ENCODE results near the gene SPATA31D1. TPM values are rescaled to one million over a fixed set of nuclear protein-coding genes. Genes with fewer than 3 reads are reported as not detected.

The SPATA31D1 gene
- total RNA-seq, 1 donor from 2014 or later = not detected

DNA sequence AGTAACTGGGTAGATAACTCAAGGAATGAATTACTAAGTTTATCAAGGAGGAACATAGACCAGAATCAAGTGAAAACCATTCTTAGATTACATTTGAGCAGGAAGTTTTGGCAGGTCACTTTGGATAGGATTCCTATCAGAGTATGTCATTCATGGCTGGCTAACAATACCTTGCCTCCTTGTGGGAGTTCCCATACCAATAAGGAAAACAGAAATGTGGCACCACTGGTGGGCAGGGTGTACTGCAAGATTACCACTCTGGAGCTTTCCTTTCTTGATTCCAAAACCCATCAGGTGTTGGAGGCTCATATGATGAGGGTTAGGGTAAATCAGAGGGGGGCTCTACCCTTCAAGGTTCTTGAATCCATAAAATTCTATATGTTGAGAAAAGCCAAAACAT, 18.6 kb upstream of the SPATA31D1 start:
- no peaks in the 10 kb centered on the region for H3K27me3 Mint-ChIP-seq (ENCODE audit: low read depth)
- no peak for DNase-seq (ENCODE audit: low spot score in 2 of 2, unreplicated experiment in 2 of 2)
- no peaks in the 10 kb centered on the region for H3K36me3 Mint-ChIP-seq
- H3K9me3 Mint-ChIP-seq = peaks cover 45% of the 10 kb centered on the region
- TF ChIP-seq, protein P1, sequence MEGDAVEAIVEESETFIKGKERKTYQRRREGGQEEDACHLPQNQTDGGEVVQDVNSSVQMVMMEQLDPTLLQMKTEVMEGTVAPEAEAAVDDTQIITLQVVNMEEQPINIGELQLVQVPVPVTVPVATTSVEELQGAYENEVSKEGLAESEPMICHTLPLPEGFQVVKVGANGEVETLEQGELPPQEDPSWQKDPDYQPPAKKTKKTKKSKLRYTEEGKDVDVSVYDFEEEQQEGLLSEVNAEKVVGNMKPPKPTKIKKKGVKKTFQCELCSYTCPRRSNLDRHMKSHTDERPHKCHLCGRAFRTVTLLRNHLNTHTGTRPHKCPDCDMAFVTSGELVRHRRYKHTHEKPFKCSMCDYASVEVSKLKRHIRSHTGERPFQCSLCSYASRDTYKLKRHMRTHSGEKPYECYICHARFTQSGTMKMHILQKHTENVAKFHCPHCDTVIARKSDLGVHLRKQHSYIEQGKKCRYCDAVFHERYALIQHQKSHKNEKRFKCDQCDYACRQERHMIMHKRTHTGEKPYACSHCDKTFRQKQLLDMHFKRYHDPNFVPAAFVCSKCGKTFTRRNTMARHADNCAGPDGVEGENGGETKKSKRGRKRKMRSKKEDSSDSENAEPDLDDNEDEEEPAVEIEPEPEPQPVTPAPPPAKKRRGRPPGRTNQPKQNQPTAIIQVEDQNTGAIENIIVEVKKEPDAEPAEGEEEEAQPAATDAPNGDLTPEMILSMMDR (IDR thresholded peaks at IDR 0.05; ENCODE audit: unreplicated experiment) = no peak
- H3K27ac Mint-ChIP-seq = no peak overlapping the region
- H3K4me1 Mint-ChIP-seq = no peaks in the 10 kb centered on the region
- no peak overlapping the region for H3K4me3 Mint-ChIP-seq

DNA sequence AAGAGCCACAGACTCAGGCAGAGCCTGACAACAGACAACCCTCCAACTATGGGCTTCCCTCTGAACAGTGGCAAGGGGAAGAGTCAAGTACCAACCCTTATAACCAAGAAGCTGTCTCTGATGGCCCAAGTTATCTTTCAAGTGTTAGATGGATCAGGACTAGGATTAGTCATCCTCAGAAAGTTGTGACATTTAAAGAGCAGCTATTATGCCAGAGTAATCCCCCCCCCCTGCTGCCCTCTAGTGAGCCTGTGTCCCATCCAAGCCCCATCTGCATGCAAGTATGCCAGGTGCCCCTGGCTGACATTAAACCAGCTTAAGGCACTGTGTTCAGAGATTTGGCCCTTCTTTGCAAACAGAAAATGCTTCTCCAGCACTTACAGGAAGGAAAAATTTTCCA, 16.8 kb upstream of the SPATA31D1 start:
- Mint-ChIP-seq H3K9me3 (peaks cover 40% of the 10 kb centered on the region), H3K27me3 (ENCODE audit: low read depth) (no peaks in the 10 kb centered on the region), H3K36me3 (no peaks in the 10 kb centered on the region), H3K4me3 (no peak overlapping the region), H3K27ac (no peak overlapping the region), H3K4me1 (no peaks in the 10 kb centered on the region)
- TF ChIP-seq, protein P1 (IDR thresholded peaks at IDR 0.05; ENCODE audit: unreplicated experiment) = no peak
- no peak for DNase-seq (ENCODE audit: low spot score in 2 of 2, unreplicated experiment in 2 of 2)

DNA sequence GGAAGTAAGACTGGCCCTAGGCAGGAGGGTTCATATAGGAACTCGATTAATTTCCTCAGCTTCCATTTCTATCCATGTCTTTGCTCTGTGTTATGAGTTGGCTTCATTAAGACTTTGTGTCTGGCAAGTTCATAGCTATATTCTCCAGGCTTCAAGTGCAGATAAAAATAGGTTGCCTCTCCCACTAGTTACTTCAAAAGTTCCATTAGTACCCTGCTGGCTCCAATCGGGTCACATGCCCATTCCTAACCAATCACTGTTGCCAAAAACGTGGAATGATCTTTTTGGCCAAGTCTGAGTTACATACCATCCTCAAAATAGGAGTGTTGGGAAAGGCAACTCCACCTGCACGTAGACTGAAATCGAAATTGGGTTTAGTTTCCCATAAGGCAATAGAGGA, 13.8 kb upstream of the SPATA31D1 start:
- Mint-ChIP-seq H3K27ac (no peak overlapping the region), H3K9me3 (peaks cover 30% of the 10 kb centered on the region), H3K27me3 (ENCODE audit: low read depth) (no peaks in the 10 kb centered on the region), H3K4me1 (no peaks in the 10 kb centered on the region), H3K36me3 (peaks cover 3% of the 10 kb centered on the region), H3K4me3 (no peak overlapping the region)
- DNase-seq (ENCODE audit: low spot score in 2 of 2, unreplicated experiment in 2 of 2) = no peak
- TF ChIP-seq, protein P1 (IDR thresholded peaks at IDR 0.05; ENCODE audit: unreplicated experiment) = no peak

DNA sequence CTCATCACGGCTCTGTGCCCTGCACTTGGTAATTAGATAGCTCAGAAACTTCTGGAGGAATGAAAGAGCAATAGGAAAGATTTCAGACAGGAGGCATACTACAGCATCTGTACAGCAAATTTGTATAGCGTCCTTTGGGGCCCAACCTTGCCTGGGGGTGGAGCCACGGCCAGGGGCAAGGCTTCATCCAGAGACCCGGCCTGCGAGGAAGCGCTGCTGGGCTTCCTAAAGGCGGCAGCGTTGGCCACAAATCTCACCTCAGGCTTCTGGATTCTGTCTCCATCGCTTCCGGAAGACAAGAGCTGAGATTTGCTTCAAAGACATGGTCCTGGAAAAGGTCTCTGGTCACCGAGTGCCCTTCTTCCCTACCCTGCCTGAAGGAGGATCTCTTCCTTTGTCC, 12.2 kb upstream of the SPATA31D1 start:
- Mint-ChIP-seq H3K4me1 (no peaks in the 10 kb centered on the region), H3K27ac (no peak overlapping the region), H3K4me3 (no peak overlapping the region), H3K9me3 (peaks cover 26% of the 10 kb centered on the region), H3K36me3 (peaks cover 3% of the 10 kb centered on the region), H3K27me3 (ENCODE audit: low read depth) (no peaks in the 10 kb centered on the region)
- DNase-seq (ENCODE audit: low spot score in 2 of 2, unreplicated experiment in 2 of 2) = no peak
- TF ChIP-seq, protein P1 (IDR thresholded peaks at IDR 0.05; ENCODE audit: unreplicated experiment) = no peak

DNA sequence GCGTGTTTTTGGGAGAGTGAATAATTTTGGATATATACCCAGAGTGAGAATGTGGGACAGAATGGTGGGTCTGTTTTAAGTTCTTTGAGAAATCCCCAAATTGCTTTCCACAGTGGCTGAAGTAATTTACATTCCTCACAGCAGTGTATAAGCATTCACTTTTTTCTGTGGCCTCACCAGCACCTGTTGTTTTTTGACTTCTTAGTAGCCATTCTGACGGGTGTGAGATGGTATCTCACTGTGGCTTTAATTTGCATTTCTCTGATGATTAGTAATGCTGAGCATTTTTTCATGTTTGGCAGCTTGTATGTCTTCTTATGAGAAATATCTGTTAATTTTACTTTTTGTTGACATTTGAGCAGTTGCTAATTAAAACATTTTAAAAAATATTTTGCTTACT, 9.4 kb upstream of the SPATA31D1 start:
- Mint-ChIP-seq H3K4me3 (no peak overlapping the region), H3K36me3 (peaks cover 3% of the 10 kb centered on the region), H3K27ac (no peak overlapping the region), H3K27me3 (ENCODE audit: low read depth) (no peaks in the 10 kb centered on the region), H3K4me1 (no peaks in the 10 kb centered on the region), H3K9me3 (peaks cover 11% of the 10 kb centered on the region)
- TF ChIP-seq, protein P1 (IDR thresholded peaks at IDR 0.05; ENCODE audit: unreplicated experiment) = no peak
- no peak for DNase-seq (ENCODE audit: low spot score in 2 of 2, unreplicated experiment in 2 of 2)

DNA sequence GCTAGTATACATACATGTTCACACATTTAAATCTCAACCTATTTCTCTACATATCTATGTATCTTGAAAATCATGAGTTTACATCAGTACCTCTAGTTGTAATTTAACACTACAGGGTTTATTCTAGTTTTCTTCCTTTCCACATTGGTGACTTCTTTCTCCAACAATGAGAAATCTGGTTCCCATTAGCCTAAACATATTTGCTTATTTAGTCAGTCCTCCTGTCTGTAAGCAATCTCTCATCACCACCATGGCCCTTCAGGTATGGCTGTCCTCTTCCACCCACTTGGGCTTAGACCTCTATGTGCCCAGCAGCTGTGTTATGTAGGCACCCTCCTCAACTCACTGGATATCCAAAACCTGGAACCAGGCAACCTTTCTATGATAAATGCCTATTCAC, 8.0 kb upstream of the SPATA31D1 start:
- H3K9me3 Mint-ChIP-seq = peaks cover 3% of the 10 kb centered on the region
- no peak overlapping the region for H3K4me3 Mint-ChIP-seq
- no peaks in the 10 kb centered on the region for H3K27me3 Mint-ChIP-seq (ENCODE audit: low read depth)
- H3K4me1 Mint-ChIP-seq = peaks cover 5% of the 10 kb centered on the region
- no peak overlapping the region for H3K27ac Mint-ChIP-seq
- DNase-seq (ENCODE audit: low spot score in 2 of 2, unreplicated experiment in 2 of 2) = no peak
- TF ChIP-seq, protein P1 (IDR thresholded peaks at IDR 0.05; ENCODE audit: unreplicated experiment) = no peak
- peaks cover 3% of the 10 kb centered on the region for H3K36me3 Mint-ChIP-seq

All from mesothelial cell of epicardium (in vitro differentiated cells).